ENCODE data around the gene SNX25. TPM values are rescaled to one million over a fixed set of nuclear protein-coding genes. Genes with fewer than 3 reads are reported as not detected.

Gene SNX25
- total RNA-seq, 1 experiment from 2014 or later = 16.7 TPM

DNA sequence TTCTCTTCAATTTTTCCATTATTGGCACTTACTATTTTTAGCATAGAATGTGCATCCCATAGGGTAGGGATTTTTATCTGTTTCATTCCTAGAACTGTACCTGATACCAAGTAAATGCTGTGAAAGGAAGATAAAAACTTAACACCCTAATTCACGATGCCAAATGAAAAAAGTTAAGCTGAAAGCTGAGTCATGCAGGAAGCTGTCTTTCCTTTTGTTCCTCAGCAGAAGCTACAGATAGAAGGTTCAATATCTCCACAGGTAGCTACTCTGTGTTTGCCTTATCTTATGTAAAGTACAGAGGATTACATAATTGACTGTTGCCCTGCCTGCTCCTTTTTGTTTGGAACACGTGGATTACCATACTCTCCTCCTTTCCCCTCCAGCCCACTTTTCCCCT is 109.3 kb downstream of the SNX25 start:
- Histone ChIP-seq H3K9me3 (ENCODE audit: control insufficient read depth, insufficient read depth, low read depth, low read length) (no peaks in the 10 kb centered on the region), H3K27ac (ENCODE audit: low read length) (no peak overlapping the region), H3K36me3 (ENCODE audit: control insufficient read depth, insufficient read depth, low read length) (no peaks in the 10 kb centered on the region), H3K27me3 (ENCODE audit: control insufficient read depth, insufficient read depth, low read length) (no peaks in the 10 kb centered on the region), H3K4me3 (ENCODE audit: low read depth in 2 of 2, low read length in 2 of 2) (no peak overlapping the region), H3K4me1 (ENCODE audit: control insufficient read depth, insufficient read depth, low read length) (no peaks in the 10 kb centered on the region)
- CTCF ChIA-PET = no interaction called here
- in situ Hi-C loops (cut with HindIII; ENCODE audit: low pct_unique_long_range_greater_than_20kb, low sequenced_read_pairs) = no loop called here
- intact Hi-C loops (cut with micrococcal nuclease; ENCODE audit: unreplicated experiment) = no loop called here
- DNase-seq (ENCODE audit: low read depth, low spot score) (no peak), ATAC-seq (no peak)
- no TSS peak for BruUV-seq (replicated peaks)
- POLR2A ChIA-PET = no interaction called here
- TF ChIP-seq, protein P1, sequence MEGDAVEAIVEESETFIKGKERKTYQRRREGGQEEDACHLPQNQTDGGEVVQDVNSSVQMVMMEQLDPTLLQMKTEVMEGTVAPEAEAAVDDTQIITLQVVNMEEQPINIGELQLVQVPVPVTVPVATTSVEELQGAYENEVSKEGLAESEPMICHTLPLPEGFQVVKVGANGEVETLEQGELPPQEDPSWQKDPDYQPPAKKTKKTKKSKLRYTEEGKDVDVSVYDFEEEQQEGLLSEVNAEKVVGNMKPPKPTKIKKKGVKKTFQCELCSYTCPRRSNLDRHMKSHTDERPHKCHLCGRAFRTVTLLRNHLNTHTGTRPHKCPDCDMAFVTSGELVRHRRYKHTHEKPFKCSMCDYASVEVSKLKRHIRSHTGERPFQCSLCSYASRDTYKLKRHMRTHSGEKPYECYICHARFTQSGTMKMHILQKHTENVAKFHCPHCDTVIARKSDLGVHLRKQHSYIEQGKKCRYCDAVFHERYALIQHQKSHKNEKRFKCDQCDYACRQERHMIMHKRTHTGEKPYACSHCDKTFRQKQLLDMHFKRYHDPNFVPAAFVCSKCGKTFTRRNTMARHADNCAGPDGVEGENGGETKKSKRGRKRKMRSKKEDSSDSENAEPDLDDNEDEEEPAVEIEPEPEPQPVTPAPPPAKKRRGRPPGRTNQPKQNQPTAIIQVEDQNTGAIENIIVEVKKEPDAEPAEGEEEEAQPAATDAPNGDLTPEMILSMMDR (IDR thresholded peaks at IDR 0.05) = no peak
- TF ChIP-seq SIN3A (IDR thresholded peaks at IDR 0.05; ENCODE audit: borderline replicate concordance, insufficient read depth, low read depth, low read length) (no peak), POLR2AphosphoS5 (IDR thresholded peaks at IDR 0.05; ENCODE audit: low read depth, low read length) (no peak), TCF7L2 (IDR thresholded peaks at IDR 0.05; ENCODE audit: low read depth, low read length) (no peak)
- TF ChIP-seq, protein P2, sequence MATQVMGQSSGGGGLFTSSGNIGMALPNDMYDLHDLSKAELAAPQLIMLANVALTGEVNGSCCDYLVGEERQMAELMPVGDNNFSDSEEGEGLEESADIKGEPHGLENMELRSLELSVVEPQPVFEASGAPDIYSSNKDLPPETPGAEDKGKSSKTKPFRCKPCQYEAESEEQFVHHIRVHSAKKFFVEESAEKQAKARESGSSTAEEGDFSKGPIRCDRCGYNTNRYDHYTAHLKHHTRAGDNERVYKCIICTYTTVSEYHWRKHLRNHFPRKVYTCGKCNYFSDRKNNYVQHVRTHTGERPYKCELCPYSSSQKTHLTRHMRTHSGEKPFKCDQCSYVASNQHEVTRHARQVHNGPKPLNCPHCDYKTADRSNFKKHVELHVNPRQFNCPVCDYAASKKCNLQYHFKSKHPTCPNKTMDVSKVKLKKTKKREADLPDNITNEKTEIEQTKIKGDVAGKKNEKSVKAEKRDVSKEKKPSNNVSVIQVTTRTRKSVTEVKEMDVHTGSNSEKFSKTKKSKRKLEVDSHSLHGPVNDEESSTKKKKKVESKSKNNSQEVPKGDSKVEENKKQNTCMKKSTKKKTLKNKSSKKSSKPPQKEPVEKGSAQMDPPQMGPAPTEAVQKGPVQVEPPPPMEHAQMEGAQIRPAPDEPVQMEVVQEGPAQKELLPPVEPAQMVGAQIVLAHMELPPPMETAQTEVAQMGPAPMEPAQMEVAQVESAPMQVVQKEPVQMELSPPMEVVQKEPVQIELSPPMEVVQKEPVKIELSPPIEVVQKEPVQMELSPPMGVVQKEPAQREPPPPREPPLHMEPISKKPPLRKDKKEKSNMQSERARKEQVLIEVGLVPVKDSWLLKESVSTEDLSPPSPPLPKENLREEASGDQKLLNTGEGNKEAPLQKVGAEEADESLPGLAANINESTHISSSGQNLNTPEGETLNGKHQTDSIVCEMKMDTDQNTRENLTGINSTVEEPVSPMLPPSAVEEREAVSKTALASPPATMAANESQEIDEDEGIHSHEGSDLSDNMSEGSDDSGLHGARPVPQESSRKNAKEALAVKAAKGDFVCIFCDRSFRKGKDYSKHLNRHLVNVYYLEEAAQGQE (IDR thresholded peaks at IDR 0.05; ENCODE audit: insufficient read depth in 1 of 2, low read depth in 2 of 2, low read length in 1 of 2) = no peak

DNA sequence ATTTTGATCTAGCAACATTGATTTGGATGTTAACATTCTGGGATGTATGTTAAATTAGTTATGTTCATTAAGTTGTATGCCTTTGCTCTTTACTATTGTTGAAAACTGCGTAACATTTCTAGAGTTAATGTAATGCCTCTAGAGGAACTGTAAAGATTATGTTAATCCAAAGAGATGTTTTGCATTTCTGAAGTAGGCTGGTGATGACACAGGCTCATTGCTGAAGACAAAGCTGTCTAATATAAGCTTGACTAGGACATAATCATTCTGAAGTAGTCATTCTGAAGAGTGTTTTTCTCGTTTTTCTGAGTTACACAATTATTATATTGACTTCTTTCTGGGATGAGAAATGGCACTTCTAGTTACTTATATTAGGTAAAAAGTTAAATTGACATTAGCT is 113.4 kb downstream of the SNX25 start:
- DNase-seq (ENCODE audit: low read depth, low spot score) = no peak
- BruUV-seq (replicated peaks) = no TSS peak
- H3K27me3 ChIP-seq (ENCODE audit: control insufficient read depth, insufficient read depth, low read length) = no peaks in the 10 kb centered on the region
- H3K4me1 ChIP-seq (ENCODE audit: control insufficient read depth, insufficient read depth, low read length) = no peaks in the 10 kb centered on the region
- H3K9me3 ChIP-seq (ENCODE audit: control insufficient read depth, insufficient read depth, low read depth, low read length) = no peaks in the 10 kb centered on the region
- intact Hi-C loops (cut with micrococcal nuclease; ENCODE audit: unreplicated experiment) (no loop called here), in situ Hi-C loops (cut with HindIII; ENCODE audit: low pct_unique_long_range_greater_than_20kb, low sequenced_read_pairs) (no loop called here)
- no peak overlapping the region for H3K4me3 ChIP-seq (ENCODE audit: low read depth in 2 of 2, low read length in 2 of 2)
- CTCF ChIA-PET = no interaction called here
- no peak for ATAC-seq
- no peaks in the 10 kb centered on the region for H3K36me3 ChIP-seq (ENCODE audit: control insufficient read depth, insufficient read depth, low read length)
- no peak overlapping the region for H3K27ac ChIP-seq (ENCODE audit: low read length)
- TF ChIP-seq SIN3A (IDR thresholded peaks at IDR 0.05; ENCODE audit: borderline replicate concordance, insufficient read depth, low read depth, low read length) (no peak), POLR2AphosphoS5 (IDR thresholded peaks at IDR 0.05; ENCODE audit: low read depth, low read length) (no peak), TCF7L2 (IDR thresholded peaks at IDR 0.05; ENCODE audit: low read depth, low read length) (no peak)
- TF ChIP-seq, protein P2 (IDR thresholded peaks at IDR 0.05; ENCODE audit: insufficient read depth in 1 of 2, low read depth in 2 of 2, low read length in 1 of 2) = no peak
- TF ChIP-seq, protein P1 (IDR thresholded peaks at IDR 0.05) = no peak
- POLR2A ChIA-PET = no interaction called here
